Stimulated activated CD4-positive, alpha-beta T cell treated with anti-CD3 and anti-CD28 coated beads, Interleukin-2, amount 100 ng/mL, for 4 hours (primary cell): ENCODE data around the gene TMEM175.

Experiments used
- DNase-seq: peaks from one replicate; pipeline ENCODE4 v3.0.0-alpha.2; 2020; ENCODE audit warnings: low read depth

Gene TMEM175

DNA sequence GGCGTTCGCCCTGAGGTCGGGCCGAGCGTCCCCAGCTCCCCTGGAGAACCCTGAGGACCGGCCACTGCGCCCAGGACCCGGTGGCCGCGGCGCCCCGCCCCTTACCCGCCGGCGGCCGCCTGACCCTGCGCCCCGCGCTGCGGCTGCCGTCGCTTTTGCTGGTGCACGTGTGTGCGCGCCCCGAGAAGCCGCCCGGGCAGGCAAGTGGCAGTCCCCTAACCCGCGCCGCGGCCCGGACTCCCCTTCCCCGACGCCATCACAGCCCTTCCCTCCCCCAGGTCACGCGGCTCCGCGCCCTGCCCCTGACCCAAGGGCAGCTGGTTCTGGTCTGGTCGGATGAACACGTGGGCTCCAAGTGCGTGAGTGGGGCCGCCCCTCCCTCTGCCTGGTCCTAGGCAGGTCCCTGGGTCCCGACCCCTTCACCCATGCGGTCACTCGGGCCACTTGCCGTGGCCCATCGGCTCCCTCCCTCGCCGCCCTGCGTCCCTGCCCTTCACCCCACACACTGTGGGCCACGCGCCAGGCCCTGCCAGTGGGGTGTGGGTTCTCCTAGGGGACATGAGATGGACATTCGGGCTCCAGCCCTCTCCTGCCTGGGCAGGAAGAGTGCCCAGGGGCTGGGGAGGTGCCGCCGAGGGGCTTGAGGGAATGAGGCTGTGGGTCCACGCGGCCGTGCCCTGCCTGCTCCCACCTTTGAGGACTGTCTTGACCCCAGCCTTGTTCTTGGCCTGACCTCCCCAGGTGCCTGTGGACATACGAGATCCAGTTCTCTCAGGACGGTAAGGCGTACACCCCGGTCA is 71.2 kb downstream of the TMEM175 start:
- no peak for DNase-seq

DNA sequence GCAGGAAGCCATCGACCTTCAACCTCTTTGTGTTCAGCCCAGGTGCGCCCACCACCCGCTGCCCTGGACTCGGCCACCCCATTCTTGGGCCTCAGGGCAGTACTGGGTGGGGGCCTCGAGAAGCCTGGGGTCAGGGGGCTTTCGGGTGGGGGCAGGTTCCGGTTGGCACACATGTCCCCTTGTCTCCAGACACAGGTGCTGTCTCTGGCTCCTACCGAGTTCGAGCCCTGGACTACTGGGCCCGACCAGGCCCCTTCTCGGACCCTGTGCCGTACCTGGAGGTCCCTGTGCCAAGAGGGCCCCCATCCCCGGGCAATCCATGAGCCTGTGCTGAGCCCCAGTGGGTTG is 71.8 kb downstream of the TMEM175 start:
- no peak for DNase-seq

DNA sequence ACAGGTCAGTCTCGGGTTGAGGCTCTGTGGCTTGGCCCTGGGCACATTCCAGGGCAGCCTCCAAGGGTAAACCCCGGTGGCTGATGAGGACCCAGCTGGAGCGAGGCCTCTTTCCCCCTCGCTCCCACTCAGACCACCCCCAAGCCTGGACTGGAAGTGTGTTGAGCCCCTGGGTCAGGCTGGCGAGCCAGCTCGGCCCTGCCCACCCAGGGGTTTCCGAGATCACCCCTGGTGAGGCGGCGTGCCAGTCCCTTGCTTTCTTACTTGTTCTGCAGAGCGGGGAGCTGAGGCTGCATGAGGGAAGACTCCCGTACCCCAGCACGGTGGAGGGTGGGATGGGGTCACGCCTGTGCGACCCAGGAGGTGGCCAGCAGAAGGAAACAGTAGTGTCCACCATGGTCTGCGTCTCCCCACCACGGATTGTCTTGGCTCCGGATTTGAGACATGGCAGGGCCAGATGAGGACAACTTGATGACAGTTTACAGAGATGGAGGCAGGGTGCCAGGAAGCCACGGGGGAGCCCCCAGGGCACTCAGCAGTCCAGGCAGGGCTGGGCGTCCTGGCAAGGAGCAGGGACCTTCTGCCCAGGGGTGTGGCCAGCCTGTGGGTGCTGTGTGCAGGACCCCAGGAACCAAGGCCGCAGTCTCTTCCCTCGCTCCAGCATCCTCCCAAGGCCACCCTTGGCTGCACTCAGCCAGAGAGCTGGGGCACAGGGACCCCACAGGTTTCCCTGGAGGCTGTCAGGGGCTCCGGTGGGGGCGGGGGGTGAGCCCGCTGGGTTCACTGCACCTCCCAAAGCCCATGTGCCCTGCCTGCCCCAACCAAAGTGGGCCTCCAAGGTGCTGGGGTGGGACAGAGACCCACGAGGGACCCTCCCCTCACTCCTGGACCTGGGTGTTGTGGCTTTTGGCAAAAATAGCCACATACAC is 72.6 kb downstream of the TMEM175 start:
- no peak for DNase-seq

DNA sequence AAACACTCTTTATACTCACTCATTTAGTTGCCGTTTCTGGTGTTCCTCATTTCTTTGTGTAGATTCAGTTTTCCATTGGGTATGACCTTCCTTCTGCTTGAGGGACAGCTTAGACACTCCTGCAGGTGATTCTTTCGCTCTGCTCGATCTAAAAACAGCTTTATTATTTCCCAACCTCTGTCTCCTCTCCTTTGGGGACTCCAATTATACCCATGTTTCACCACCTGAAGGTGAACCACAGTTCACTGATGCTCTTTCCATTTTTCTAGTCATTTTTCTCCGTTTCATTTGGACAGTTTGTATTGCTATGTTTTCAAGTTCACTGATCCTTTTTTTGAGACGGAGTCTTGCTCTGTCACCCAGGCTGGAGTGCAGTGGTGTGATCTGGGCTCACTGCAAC is 74.6 kb downstream of the TMEM175 start:
- DNase-seq, result no peak
